H7 (cell line): Measurements from ENCODE around the gene PRCC. TPM values are rescaled to one million over a fixed set of nuclear protein-coding genes. Genes with fewer than 3 reads are reported as not detected.

Source experiments
- DNase-seq: peaks from one replicate; pipeline ENCODE4 v3.0.0; 2012
- H3K27me3 ChIP-seq: 2 replicates; pipeline ENCODE4 v1.6.0; 2011; ENCODE audit warnings: mild to moderate bottlenecking, low read length; ENCODE audit not compliant: control insufficient read depth, insufficient read depth
- H3K36me3 ChIP-seq: replicated peaks from 2 replicates; pipeline ENCODE4 v1.5.1; 2011; ENCODE audit warnings: low read length; ENCODE audit not compliant: control insufficient read depth, insufficient read depth
- H3K4me3 ChIP-seq: 2 replicates; pipeline ENCODE4 v1.5.1; 2011; ENCODE audit warnings: low read depth, mild to moderate bottlenecking, control low read depth, low read length, moderate library complexity; ENCODE audit not compliant: insufficient read depth
- total RNA-seq: library from RNA; depleted of rRNA; stranded (reverse); fragments of >200 nt; shearing (Covaris generic); gene quantifications from 2 replicates; pipeline ENCODE4 v1.2.3, GENCODE V29; 2014; rRNA removed

PRCC gene, protein sequence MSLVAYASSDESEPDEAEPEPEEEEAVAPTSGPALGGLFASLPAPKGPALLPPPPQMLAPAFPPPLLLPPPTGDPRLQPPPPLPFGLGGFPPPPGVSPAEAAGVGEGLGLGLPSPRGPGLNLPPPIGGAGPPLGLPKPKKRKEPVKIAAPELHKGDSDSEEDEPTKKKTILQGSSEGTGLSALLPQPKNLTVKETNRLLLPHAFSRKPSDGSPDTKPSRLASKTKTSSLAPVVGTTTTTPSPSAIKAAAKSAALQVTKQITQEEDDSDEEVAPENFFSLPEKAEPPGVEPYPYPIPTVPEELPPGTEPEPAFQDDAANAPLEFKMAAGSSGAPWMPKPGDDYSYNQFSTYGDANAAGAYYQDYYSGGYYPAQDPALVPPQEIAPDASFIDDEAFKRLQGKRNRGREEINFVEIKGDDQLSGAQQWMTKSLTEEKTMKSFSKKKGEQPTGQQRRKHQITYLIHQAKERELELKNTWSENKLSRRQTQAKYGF
- 90.6 and 107 TPM in 2 replicates for total RNA-seq

DNA sequence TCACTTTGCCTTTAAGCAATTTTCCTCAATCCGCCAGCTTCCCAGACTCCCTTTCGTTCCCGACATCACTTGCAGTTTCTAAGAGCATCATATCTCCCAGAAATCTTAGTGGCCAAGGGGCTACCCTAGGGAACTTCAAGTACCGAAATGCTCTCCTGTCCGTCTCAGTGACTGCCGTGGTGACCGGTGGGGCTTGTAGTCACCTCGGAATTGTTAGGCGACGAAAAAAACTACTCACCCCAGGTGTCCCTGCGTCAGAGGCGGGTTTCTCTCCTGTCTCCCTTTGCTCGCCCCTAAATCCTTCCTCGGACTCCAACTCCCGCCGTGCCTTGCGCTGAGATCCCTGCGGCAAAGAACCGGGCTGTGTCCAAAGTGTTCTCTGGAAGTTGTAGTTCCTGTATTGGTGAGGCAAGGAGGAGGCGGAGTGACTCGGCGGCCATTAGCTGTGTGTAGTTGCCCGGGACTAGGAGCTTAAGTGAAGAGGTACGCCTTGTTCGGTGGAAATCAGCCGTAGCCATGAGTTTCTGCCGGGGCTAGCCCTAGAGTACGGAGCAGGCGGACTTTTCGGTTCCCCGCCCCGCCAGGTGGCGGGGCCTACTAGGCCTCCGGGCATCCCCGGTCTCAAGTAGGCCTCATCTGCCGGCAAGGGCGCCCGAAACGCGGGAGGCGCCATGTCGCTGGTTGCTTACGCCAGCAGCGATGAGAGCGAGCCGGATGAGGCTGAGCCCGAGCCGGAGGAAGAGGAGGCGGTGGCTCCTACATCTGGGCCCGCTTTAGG is at the start of gene PRCC:
Gene PRCC, plus strand, starts transcription at position 435 of the 778 bp plus-strand sequence. Its CDS starts 237 bp downstream, at position 672.
- peak; percentile 91 for DNase-seq
- Histone ChIP-seq H3K27me3 (no peaks in the 10 kb centered on the region), H3K36me3 (peaks cover 8% of the 10 kb centered on the region), H3K4me3 (peak within 1 kb of the TSS; percentile 93)

DNA sequence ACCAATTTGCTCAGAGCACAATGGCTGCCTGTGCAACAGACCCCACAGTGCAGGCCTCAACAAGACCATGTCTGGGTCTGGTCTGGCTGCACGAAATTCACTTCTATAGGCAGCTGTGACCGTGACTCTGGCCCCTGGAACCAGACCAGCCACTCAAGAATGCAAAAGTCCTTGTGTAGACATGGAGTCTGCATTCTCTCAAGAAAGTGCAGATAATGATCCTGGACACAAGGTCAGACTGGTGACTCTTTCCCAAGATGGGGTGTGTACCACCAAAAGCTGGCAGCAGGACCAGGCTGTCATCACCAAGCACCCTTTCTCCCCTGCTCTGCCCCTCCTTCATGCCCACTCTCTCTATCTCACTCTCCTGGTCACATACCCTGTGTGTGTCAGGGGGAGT is 46.2 kb upstream of the PRCC start:
- no peak overlapping the region for H3K4me3 ChIP-seq
- peaks cover 21% of the 10 kb centered on the region for H3K36me3 ChIP-seq
- DNase-seq: no peak
- no peaks in the 10 kb centered on the region for H3K27me3 ChIP-seq

DNA sequence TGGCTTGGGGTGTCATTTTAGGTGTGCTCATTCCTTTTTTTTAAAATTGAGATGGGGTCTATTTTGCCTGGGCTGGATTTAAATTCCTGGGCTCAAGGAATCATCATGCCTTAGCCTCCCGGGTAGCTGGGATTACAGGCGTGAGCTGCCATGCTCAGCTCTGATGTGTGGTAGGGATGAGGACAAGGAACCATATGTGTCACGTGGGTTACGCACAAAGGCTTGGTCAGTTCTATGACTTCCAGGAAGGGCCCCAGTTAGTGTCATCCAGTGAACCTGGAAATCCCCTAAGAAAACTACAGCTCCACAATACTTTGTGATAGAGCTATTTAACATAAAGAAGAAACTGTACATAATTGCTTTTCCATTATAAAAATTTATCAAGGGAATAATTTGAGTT is 45.8 kb upstream of the PRCC start:
- no peaks in the 10 kb centered on the region for H3K27me3 ChIP-seq
- DNase-seq: no peak

DNA sequence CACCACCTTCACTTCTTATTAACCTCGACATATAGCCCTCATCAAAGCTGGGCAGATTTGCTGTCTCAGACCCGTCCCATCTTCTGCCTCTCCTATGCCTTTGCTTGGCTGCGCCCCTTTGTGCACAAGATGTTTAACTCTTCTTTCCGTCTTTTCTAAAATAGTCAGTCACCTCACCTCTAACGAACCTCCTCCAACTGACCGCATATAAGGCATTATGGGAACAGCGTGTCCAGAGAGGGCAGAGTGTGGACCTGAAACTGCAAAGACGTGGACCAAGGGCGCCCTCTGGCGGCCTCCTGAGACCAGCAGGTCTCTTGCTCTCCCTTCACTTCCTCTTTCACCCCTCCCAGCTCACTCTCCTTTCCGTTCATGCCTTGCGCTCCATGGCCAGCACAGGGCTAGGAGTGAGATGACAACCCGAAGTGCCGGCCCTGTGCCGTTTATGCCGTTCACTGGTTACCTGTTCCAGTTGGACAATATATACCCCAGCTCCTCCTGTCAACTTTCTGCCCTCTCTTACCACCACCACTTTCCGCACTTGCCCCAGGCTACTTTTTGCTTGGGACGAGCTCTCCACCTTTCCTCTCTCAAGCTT is 41.6 kb upstream of the PRCC start:
- peak overlapping the region; percentile 27 for H3K4me3 ChIP-seq
- no peaks in the 10 kb centered on the region for H3K27me3 ChIP-seq
- H3K36me3 ChIP-seq: peaks cover 21% of the 10 kb centered on the region
- DNase-seq: peak; percentile 91

More for the DNA sequence above, 45.8 kb upstream of the PRCC start:
- Histone ChIP-seq H3K4me3 (no peak overlapping the region), H3K36me3 (peaks cover 21% of the 10 kb centered on the region)

DNA sequence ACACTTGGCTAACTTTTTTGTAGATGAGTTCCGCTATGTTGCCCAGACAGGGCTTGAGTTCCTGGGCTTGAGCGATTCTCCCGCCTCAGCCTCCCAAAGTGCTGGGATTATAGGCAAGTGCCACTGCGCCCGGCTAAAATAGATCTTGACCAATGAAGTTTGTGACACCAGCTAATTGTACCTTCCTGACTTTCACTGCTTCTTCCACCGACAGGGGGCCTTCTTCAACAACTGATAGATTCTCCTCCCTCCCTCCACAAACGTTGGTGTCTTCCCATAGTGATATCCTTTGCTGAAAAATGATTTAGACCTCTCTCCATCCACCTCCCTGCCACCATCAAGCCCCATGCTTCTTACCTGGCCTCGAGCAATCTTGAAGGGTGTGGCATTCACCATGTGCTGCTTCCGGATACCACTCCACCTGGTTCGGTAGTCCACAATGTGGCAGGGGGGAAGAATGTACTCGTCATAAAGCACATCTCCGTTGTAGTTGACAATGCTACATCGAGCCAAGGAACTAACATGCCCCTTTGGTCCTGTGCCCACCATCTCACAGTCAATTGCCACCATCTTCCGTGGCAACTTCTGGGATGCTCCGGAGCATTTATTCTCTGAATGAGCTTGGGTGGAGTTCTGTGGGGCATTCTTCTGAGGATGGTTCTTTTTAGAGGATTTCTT is 40.6 kb upstream of the PRCC start:
- Histone ChIP-seq H3K27me3 (no peaks in the 10 kb centered on the region), H3K36me3 (peaks cover 17% of the 10 kb centered on the region), H3K4me3 (peak overlapping the region; percentile 27; the same call in 1 of the 2 replicates)
- peak; percentile 77 for DNase-seq

DNA sequence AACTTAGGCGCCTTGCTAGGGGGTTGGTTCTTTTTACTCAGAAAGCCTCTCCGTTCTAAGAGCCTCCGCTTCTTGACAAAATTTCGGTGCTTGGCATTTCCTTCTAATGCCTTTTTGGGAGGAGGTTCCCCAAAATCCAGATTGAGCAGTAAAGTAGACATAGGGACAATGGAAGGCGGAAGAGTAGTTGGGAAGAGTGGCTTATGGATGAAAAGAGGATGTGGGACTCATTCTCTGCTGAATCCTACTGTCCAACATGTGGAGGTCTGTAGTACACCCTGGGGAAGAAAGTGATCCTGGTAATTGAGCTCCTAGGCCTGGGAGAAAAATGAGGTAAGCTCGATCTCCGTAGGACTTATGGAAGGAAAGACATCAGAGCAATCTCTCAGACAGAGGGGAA is 39.8 kb upstream of the PRCC start:
- Histone ChIP-seq H3K36me3 (peaks cover 18% of the 10 kb centered on the region), H3K4me3 (peak overlapping the region; percentile 98), H3K27me3 (no peaks in the 10 kb centered on the region)
- no peak for DNase-seq

DNA sequence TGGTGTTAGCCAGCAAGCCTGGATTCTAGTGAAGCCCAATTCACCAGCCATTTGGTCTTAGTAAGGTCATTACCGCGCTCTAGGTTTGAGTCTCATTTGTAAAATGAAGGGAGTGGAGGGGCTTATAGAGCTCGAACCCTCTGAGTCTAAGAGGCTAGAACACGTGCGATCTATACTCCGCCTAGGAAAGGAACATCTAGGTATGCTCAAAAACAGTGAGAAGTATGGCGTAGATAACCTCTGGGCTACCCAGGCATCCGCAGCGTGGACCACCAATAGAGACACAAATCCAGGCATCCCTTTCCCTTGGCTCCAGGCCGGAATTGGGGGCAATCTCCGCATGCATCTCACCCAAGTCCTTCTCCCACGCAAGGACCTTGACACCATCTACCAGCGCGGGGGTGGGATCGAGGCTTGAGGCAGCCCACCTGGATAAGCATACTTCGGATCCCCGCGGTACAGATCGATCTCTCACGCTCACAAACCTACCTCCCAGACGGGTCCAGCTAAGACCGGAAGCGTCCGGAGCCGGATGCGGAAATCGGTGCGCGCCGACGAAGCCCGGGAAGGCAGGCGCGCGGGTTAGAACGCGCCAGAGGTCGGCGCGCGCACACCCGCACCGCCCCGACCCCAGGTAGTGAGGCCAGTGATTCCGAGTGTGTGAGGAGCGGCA is 39.3 kb upstream of the PRCC start, which contains the start of gene METTL25B:
Gene METTL25B, plus strand, starts transcription at position 544 of the 673 bp plus-strand sequence. CDS start 636 bp downstream, outside the sequence.
- Histone ChIP-seq H3K36me3 (peaks cover 15% of the 10 kb centered on the region), H3K4me3 (peak within 1 kb of the TSS; percentile 98), H3K27me3 (no peaks in the 10 kb centered on the region)
- DNase-seq: peak; percentile 95

DNA sequence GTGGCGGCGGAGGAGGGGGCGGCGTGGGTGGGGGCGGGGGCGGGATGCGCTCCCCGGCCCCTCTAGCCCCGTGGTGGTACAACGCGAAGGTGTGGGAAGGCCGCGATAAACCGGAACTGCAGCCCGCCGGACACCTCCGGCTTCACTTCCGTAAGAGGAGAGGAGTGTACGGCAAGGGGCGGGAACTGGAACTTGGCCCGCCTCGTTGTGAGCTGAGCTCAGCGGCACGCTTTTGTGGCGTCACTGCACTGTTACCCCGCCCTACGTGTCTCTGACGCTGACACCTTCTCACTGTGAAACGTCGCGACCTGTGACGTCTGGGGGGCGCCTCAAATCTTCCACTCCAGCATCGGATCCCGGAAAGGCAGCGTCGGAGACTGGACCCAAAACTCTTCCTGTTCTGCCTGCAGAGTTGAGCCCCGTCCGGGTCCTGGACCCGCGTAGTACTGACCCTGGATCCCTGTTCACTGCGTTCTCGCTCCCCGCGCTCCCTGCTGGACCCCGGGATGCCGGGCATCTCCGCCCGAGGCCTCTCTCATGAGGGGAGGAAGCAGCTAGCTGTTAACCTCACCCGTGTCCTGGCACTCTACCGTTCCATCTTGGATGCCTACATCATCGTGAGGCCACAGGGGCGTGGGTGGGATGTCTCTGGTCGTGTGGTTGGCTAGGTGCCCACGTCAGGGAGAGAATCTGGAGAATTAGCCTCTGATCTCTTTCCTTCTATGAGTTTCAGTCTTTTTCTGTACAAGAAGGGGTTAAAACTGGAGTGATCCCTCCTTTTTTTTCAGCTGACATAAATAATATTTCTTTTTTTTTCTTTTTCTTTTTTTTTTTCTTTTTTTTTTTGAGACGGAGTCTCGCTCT is 38.5 kb upstream of the PRCC start, which contains the start of gene ISG20L2:
Gene ISG20L2, minus strand, starts transcription at position 168 of the 864 bp plus-strand sequence. CDS start 1,114 bp downstream, outside the sequence.
- DNase-seq: peak; percentile 95
- Histone ChIP-seq H3K27me3 (no peaks in the 10 kb centered on the region), H3K4me3 (peak within 1 kb of the TSS; percentile 98), H3K36me3 (peaks cover 13% of the 10 kb centered on the region)

DNA sequence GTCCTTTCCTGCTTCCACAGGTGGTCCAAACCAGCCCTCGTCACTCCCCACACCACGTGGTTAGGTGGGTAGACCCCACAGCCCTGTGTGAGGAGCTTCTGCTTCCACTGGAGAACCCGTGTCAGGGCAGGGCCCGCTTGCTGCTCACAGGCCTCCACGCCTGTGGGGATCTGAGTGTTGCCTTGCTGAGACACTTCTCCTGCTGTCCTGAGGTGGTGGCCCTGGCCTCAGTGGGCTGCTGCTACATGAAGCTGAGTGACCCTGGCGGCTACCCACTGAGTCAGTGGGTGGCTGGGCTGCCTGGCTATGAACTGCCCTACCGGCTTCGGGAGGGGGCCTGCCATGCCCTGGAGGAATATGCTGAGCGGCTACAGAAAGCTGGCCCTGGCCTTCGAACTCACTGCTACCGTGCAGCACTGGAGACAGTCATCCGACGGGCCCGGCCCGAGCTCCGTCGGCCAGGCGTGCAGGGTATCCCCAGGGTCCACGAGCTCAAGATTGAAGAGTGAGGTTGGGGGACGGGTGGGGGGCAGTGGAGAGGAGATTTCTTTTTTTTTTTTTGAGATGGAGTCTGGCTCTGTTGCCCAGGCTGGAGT is 33.2 kb upstream of the PRCC start:
- no peaks in the 10 kb centered on the region for H3K27me3 ChIP-seq
- peaks cover 11% of the 10 kb centered on the region for H3K36me3 ChIP-seq
- no peak overlapping the region for H3K4me3 ChIP-seq
- DNase-seq: no peak

DNA sequence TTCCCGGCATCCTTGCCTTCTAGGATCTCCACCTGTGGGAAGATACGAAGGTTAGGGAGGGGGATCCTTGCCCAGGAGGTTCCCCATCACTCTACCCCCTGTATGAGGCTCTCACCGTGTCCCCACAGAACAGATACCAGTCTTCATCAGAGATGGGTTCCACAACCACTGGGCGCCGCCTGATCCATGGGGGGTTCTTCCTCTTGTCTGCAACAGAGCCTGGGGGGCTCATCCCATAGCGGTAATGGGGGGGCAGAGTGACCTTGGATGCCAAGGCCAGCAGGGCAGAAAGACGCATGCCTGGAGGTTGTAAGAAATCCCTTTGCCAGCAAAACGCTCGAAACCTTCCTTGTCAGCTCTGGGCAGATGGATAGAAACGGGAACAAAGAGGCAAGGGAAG is 28.9 kb upstream of the PRCC start:
- no peaks in the 10 kb centered on the region for H3K27me3 ChIP-seq
- no peak overlapping the region for H3K4me3 ChIP-seq
- peaks cover 7% of the 10 kb centered on the region for H3K36me3 ChIP-seq
- no peak for DNase-seq

DNA sequence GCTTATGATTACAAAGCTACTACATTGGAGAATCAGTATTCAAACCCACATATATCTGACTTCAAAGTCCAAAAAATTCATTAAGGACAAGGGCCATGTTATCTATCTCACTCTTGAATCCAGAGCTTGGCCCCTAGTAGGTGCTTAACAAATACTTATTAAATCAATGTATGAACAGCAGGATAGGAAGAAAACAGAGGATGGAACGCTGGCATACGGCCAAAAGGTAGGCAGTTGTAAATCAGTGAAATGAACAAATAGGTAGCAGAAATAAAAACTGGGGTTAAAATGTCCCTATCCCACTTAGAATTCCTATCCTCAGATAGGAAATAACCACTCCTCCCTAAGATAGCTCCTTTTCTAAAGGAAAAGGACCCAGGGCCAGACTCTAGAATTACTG is 28.4 kb upstream of the PRCC start:
- no peak for DNase-seq
- no peaks in the 10 kb centered on the region for H3K27me3 ChIP-seq
- peaks cover 11% of the 10 kb centered on the region for H3K36me3 ChIP-seq
- no peak overlapping the region for H3K4me3 ChIP-seq

DNA sequence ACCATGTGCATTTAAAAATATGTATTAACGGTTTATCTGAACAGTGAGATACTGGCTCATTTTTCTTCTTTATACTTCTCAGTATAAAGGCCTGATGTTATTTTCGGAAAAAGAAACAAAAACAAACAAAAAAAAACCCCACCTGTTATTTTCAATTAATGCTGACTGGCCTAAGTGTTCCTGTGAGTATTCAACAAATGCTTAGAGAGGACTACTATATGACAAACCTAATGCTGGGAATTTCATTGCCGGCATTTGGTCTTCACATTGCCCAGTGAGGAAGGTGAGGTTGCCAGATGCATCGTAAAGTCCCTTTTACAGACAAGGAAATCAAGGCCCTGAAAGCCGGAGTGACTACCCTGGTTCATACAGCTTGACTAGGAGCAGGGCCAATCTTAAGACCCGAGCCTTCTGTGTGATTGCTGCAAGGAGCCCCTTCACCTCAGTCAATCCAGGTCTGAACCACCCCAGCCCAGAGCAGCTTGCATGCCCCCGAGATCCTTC is 27.0 kb upstream of the PRCC start:
- Histone ChIP-seq H3K36me3 (peaks cover 18% of the 10 kb centered on the region), H3K27me3 (no peaks in the 10 kb centered on the region), H3K4me3 (peak overlapping the region; percentile 91)
- no peak for DNase-seq
